ENCODE measurements around the gene SLC22A16.

- TF ChIP-seq, protein P1, sequence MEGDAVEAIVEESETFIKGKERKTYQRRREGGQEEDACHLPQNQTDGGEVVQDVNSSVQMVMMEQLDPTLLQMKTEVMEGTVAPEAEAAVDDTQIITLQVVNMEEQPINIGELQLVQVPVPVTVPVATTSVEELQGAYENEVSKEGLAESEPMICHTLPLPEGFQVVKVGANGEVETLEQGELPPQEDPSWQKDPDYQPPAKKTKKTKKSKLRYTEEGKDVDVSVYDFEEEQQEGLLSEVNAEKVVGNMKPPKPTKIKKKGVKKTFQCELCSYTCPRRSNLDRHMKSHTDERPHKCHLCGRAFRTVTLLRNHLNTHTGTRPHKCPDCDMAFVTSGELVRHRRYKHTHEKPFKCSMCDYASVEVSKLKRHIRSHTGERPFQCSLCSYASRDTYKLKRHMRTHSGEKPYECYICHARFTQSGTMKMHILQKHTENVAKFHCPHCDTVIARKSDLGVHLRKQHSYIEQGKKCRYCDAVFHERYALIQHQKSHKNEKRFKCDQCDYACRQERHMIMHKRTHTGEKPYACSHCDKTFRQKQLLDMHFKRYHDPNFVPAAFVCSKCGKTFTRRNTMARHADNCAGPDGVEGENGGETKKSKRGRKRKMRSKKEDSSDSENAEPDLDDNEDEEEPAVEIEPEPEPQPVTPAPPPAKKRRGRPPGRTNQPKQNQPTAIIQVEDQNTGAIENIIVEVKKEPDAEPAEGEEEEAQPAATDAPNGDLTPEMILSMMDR (IDR thresholded peaks at IDR 0.05; ENCODE audit: control extremely low read depth in 1 of 3, insufficient read depth in 1 of 3, low read depth in 1 of 3, low read length in 3 of 3), result no peak
- TF ChIP-seq, protein P2, sequence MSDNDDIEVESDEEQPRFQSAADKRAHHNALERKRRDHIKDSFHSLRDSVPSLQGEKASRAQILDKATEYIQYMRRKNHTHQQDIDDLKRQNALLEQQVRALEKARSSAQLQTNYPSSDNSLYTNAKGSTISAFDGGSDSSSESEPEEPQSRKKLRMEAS (IDR thresholded peaks at IDR 0.05), result no peak
- TF ChIP-seq ASH2L (IDR thresholded peaks at IDR 0.05; ENCODE audit: low read length), result no peak
- TF ChIP-seq HDAC6 (IDR thresholded peaks at IDR 0.05; ENCODE audit: low read depth, low read length), result no peak
- no peak for TF ChIP-seq POLR2A (IDR thresholded peaks at IDR 0.05; ENCODE audit: control extremely low read depth in 1 of 2, low read depth in 2 of 2, low read length in 2 of 2)
- TF ChIP-seq SIRT6 (IDR thresholded peaks at IDR 0.05; ENCODE audit: low read length), result no peak
- no peak for TF ChIP-seq CBX8 (IDR thresholded peaks at IDR 0.05; ENCODE audit: borderline replicate concordance, low read depth, low read length)
- no peak for TF ChIP-seq TAF1 (IDR thresholded peaks at IDR 0.05; ENCODE audit: low read depth, low read length)
- TF ChIP-seq EP300 (IDR thresholded peaks at IDR 0.05; ENCODE audit: borderline replicate concordance in 1 of 2, low read depth in 2 of 2, low read length in 2 of 2), result no peak
These were observed 7.9 kb upstream of the SLC22A16 start for GRCh38 chr6:110484321-110484720.
